Stimulated activated CD4-positive, alpha-beta T cell treated with anti-CD3 and anti-CD28 coated beads, TNF-alpha, amount 100 ng/mL, for 48 hours (primary cell): Measurements from ENCODE around the gene EAPP.
"Not testable (repeated sequence)": the region's sequence is repeated elsewhere in the genome, so short reads cannot be mapped to it uniquely, and the experiment has no call there.

Experiments
- DNase-seq, 3 donors: peaks; one replicate each; pipeline ENCODE4 v3.0.0-alpha.2; 2020; ENCODE audit warnings: low read depth in 3 of 3

Gene EAPP

GRCh38 chr14:34482463-34482862 is 57.0 kb downstream of the EAPP start:
- DNase-seq: no peak

- no peak for DNase-seq
Observed at GRCh38 chr14:34479694-34480093, 59.8 kb downstream of the EAPP start.

GRCh38 chr14:34478261-34478660 is 61.2 kb downstream of the EAPP start:
- no peak for DNase-seq

- not testable (repeated sequence) for DNase-seq
Observed at GRCh38 chr14:34476036-34476435, 63.5 kb downstream of the EAPP start.

- no peak for DNase-seq
Observed at GRCh38 chr14:34475163-34475562, 64.3 kb downstream of the EAPP start.

- no peak for DNase-seq
Observed at GRCh38 chr14:34474187-34474679, 65.3 kb downstream of the EAPP start.

GRCh38 chr14:34472706-34473279 is 66.7 kb downstream of the EAPP start:
- no peak for DNase-seq

GRCh38 chr14:34470319-34470718 is 69.2 kb downstream of the EAPP start:
- DNase-seq: no peak

GRCh38 chr14:34466691-34467090 is 72.8 kb downstream of the EAPP start:
- DNase-seq: no peak
